ELF-1 (cell line): ENCODE results near the gene FRS2.

Experiments
- DNase-seq: peaks from one replicate; pipeline ENCODE4 v3.0.0-alpha.2; 2016; ENCODE audit warnings: low read depth, low spot score

Gene FRS2

DNA sequence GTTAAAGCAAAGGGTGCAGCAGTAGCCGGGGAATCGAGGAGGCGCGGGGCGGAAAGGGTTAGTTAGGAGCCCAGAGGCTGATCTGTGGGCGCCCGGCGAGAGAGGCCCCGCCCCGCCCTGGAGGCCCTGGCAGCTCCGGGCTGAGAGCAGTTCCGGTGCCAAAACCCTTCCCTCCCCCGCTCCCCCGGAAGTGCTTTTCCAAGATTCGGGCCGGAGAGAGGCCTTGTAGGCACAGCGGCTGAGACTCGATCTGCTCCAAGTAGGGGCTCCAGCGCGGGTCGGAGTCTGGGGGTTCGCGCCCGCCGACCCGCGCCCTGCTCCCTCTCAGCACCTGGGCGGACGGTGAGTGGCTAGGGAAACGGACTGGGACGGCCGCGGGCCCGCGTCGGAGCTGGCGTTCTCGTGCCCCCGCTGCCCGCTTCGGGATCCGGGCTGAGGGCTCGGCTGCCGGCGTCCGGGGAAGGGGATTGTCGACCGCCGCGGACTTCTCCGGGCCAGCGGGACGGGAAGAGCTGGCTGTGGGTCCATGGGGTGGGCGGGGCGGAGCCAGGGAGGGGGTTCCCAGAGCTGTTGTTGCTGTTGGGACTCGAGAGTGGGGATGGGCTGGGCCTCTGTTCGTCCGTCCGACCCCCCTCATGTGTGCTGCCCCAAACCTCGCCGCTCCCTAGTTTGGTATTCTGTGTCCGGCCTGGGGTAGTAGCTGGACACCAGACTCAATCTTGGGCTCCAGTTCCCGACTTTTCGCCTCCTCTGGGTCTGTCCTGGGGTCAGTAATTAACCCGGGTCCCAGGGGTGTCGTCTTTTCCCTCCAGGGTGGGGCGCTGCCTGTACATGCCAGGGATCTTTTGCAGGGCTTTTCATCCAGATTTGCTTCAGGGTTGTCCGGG, at the start of gene FRS2:
Gene FRS2, plus strand, starts transcription at position 200 of the 887 bp plus-strand sequence. CDS start 98,643 bp downstream, outside the sequence.
- DNase-seq: peak; percentile 93

DNA sequence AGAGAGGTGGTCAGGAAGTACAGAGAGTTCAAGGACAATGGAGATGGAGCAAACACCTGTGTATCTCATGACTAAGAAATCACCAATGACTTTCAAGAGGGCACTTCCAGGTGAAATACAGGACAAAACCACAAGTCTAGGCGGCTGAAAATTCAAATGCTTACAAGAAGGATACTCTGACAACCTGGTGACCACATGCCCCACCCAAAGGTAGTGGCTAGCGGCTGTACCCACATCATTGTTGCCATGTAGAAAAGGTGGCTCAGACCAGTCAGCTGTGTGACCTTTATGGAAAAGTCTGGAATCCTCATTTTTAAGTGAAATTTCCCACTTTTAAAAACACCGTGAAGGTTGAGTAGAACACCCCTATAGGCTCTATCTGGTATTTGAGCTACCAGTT, 48.6 kb upstream of the FRS2 start:
- no peak for DNase-seq

GRCh38 chr12:69423037-69423905, 46.9 kb upstream of the FRS2 start:
- no peak for DNase-seq

- DNase-seq: peak; percentile 28
These were observed 44.8 kb upstream of the FRS2 start for GRCh38 chr12:69425417-69425816.

- DNase-seq: peak; percentile 12
These were observed 41.7 kb upstream of the FRS2 start for GRCh38 chr12:69428351-69429073.

- DNase-seq: no peak
These were observed 39.1 kb upstream of the FRS2 start for GRCh38 chr12:69430942-69431590.

- DNase-seq: no peak
These were observed 38.5 kb upstream of the FRS2 start for GRCh38 chr12:69431591-69432222.

DNA sequence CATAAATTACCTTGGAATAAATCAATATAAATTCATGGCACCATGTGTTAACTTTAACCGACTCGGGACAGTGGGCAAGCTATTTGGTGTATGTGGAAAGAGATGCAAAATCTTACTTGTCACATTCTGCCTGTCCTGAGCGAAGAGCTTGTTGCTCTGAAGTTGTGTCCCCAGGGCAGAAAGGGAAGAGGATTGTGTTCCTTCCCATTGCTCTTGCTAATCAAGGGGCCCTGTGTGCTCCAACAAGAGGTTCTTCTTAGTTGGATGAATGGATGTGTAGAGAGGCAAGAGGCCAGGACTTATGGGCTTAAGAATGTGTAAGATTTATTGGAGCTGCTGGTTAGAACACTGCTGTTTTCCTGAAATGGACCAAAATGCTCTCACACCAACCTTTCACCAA, 36.5 kb upstream of the FRS2 start:
- DNase-seq: peak; percentile 33

DNA sequence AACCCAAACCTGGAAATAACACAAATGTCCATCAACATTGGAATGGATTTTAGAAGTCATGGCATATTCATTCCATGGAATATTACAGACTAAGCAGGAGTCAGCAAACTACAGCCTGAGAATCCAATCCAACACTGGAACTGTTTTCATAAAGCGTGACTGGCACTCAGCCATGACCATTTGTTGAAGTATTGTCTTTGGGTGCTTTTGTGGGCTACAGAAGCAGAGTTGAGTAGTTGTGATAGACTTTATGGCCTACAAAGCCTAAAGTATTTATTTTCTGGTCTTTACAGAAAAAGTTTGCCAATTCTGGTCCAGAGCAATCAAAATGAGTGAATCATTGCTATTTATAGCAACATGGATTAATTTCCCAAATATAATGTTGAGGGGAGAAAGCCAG, 34.5 kb upstream of the FRS2 start:
- no peak for DNase-seq

DNA sequence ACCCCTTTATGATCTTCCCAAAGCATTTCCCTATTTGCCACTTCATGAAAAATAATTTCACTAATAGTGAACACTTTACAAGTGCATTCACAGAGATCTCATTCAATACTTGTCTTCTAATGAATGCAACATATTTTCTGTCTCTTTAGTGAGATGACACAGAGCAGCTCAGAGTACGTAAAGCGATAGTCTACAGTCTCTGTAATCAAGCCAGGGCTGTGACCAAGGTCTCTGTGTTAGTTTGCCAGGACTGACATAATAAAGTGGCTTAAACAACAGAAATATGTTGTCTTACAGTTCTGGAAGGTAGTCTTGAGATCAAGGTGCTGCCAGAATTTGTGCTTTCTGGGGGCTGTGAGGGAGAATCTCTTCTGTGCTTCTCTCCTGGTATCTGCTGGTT, 33.1 kb upstream of the FRS2 start:
- DNase-seq: no peak

- DNase-seq: no peak
These were observed 31.6 kb upstream of the FRS2 start for GRCh38 chr12:69438539-69438938.

- peak; percentile 11 for DNase-seq
These were observed 30.2 kb upstream of the FRS2 start for GRCh38 chr12:69440016-69440415.

- DNase-seq: no peak
These were observed 29.3 kb upstream of the FRS2 start for GRCh38 chr12:69440886-69441285.

DNA sequence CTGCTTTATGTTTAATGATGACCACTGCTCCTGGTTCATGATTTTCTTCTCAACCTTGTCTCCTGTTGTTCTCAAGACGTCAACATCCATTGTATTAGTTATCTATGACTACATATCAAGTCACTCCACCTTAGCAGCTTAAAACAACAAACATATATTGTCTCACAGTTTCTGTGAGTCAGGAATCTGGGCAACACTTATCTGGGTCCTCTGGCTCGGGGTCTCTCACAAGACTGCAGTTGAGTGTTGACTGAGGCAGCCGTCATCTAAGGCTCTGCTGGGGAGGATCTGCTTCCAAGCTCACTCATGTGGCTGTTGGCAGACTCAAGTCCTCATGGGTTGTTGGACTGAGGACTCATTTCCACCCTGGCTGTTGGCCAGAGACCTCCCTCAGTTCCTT, 27.3 kb upstream of the FRS2 start:
- DNase-seq: no peak

GRCh38 chr12:69443916-69444315, 26.3 kb upstream of the FRS2 start:
- DNase-seq: no peak

DNA sequence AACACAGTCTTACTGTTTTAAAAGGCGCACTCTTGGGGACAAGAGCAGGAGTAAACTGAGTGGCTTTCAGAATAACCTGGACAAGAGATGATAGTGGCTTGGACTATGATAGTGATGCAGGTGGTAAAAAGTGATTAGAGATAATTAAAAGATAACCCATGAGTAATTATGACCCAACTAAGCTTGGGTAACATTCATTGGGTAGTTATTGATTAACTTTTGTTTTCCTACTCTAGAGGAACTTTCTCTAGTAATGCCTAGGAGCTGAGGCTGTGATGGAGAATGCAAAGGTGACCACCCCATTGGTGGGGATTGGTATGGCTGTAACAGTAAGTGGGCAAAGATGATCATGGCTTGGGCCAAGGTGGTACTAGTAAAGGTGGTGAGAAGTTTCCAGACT, 22.3 kb upstream of the FRS2 start:
- no peak for DNase-seq

- peak; percentile 20 for DNase-seq
These were observed 17.5 kb upstream of the FRS2 start for GRCh38 chr12:69452598-69453132.

DNA sequence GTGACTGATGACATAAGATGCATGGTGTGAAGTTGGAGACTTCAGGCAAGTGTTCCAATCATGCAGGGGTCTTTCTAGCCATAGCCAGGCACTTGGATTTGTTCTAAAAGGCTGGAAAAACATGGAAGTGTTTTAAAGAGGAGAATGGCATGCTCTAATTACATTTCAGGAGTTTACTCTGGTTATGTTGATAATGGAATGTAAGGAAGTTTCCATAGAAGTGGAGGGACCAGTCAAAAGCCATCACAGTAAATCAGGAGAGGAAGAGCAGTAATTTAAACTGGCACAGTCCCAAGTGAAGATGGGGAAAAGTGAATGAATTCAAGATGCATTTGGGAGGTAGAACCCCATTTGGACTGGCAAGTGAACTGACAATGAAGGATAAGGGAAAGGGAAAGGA, 13.9 kb upstream of the FRS2 start:
- no peak for DNase-seq

- no peak for DNase-seq
These were observed 12.8 kb upstream of the FRS2 start for GRCh38 chr12:69457433-69457832.

DNA sequence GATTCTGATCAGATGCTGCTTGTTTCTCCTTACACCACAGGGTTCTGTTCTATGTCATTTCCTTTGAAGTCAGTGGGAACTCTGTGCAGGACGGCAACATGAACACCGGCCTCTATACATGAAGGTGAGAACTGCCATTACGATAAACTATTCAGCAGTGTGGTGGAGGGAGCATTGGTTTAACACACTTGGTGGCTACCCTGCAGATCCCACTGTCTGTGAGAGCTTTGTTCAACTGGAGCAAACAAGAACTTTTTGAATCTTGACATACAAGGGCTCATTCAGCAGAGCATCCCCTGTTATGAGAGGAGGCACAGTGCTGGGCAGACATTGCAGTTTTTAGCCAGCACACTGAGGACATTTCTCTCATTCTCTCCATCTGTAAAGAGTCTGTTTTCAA, 10.7 kb upstream of the FRS2 start:
- no peak for DNase-seq

- no peak for DNase-seq
These were observed 5.8 kb upstream of the FRS2 start for GRCh38 chr12:69464428-69464827.
